Measurements from ENCODE around the gene TBCD.

TBCD gene

GRCh38 chr17:82888583-82889495, 137.0 kb downstream of the TBCD start:
- no peak for DNase-seq (ENCODE audit: low read depth)

- no peak for DNase-seq (ENCODE audit: low read depth)
Observed at GRCh38 chr17:82889496-82890338, 137.9 kb downstream of the TBCD start.

- DNase-seq (ENCODE audit: low read depth): no peak
Observed at GRCh38 chr17:82890339-82890730, 138.5 kb downstream of the TBCD start.

- no peak for DNase-seq (ENCODE audit: low read depth)
Observed at GRCh38 chr17:82890926-82891678, 139.2 kb downstream of the TBCD start.

- no peak for DNase-seq (ENCODE audit: low read depth)
Observed at GRCh38 chr17:82891911-82892310, 140.0 kb downstream of the TBCD start.

- no peak for DNase-seq (ENCODE audit: low read depth)
Observed at GRCh38 chr17:82892899-82893565, 141.2 kb downstream of the TBCD start.

- DNase-seq (ENCODE audit: low read depth): no peak
Observed at GRCh38 chr17:82893779-82894178, 141.9 kb downstream of the TBCD start.

GRCh38 chr17:82894389-82894788, 142.5 kb downstream of the TBCD start:
- no peak for DNase-seq (ENCODE audit: low read depth)

- no peak for DNase-seq (ENCODE audit: low read depth)
Observed at GRCh38 chr17:82895087-82895486, 143.2 kb downstream of the TBCD start.

GRCh38 chr17:82896071-82897000, 144.5 kb downstream of the TBCD start:
- DNase-seq (ENCODE audit: low read depth): no peak

- DNase-seq (ENCODE audit: low read depth): no peak
Observed at GRCh38 chr17:82897514-82898249, 145.8 kb downstream of the TBCD start.

- DNase-seq (ENCODE audit: low read depth): no peak
Observed at GRCh38 chr17:82898976-82899514, 147.2 kb downstream of the TBCD start.

GRCh38 chr17:82899941-82900340, 148.1 kb downstream of the TBCD start:
- DNase-seq (ENCODE audit: low read depth): no peak

GRCh38 chr17:82900741-82901140, 148.9 kb downstream of the TBCD start:
- no peak for DNase-seq (ENCODE audit: low read depth)

- DNase-seq (ENCODE audit: low read depth): no peak
Observed at GRCh38 chr17:82901356-82901755, 149.5 kb downstream of the TBCD start.

GRCh38 chr17:82901856-82902255, 150.0 kb downstream of the TBCD start:
- no peak for DNase-seq (ENCODE audit: low read depth)

- no peak for DNase-seq (ENCODE audit: low read depth)
Observed at GRCh38 chr17:82902972-82903874, 151.4 kb downstream of the TBCD start.

GRCh38 chr17:82905130-82905529, 153.3 kb downstream of the TBCD start:
- no peak for DNase-seq (ENCODE audit: low read depth)
